ENCODE measurements around the gene NMNAT3.

DNA sequence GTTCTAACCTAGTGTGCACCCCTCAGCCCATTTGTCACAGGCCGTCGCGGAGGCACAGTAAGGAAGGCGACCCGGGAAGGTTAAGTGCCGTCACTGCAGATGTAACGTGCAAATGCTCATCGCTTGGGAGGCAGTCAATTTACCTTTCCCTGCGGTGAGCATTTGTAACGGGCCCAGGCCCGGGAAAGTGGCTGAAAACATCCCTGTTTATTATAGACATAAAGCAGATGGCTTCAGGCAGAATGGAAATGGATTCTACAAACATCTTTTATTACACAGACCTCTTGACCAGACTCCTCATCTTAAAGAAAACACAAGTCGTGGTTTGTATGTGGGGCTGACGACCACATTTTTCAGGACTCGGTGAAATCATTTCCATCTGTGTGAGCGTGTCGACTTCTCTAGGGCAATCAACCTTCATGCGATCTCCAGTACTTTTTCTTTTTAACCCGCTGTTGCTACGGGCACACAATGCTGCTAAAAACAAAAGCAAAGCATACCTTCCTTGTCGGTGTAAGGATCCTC is 43.6 kb downstream of the NMNAT3 start:
- TF ChIP-seq YY1 (IDR thresholded peaks at IDR 0.05): no peak
- TF ChIP-seq, protein P1, sequence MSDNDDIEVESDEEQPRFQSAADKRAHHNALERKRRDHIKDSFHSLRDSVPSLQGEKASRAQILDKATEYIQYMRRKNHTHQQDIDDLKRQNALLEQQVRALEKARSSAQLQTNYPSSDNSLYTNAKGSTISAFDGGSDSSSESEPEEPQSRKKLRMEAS (IDR thresholded peaks at IDR 0.05): no peak
- TF ChIP-seq, protein P2, sequence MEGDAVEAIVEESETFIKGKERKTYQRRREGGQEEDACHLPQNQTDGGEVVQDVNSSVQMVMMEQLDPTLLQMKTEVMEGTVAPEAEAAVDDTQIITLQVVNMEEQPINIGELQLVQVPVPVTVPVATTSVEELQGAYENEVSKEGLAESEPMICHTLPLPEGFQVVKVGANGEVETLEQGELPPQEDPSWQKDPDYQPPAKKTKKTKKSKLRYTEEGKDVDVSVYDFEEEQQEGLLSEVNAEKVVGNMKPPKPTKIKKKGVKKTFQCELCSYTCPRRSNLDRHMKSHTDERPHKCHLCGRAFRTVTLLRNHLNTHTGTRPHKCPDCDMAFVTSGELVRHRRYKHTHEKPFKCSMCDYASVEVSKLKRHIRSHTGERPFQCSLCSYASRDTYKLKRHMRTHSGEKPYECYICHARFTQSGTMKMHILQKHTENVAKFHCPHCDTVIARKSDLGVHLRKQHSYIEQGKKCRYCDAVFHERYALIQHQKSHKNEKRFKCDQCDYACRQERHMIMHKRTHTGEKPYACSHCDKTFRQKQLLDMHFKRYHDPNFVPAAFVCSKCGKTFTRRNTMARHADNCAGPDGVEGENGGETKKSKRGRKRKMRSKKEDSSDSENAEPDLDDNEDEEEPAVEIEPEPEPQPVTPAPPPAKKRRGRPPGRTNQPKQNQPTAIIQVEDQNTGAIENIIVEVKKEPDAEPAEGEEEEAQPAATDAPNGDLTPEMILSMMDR (IDR thresholded peaks at IDR 0.05; ENCODE audit: low read depth, low read length, missing input control): no peak
- TF ChIP-seq, protein P3, sequence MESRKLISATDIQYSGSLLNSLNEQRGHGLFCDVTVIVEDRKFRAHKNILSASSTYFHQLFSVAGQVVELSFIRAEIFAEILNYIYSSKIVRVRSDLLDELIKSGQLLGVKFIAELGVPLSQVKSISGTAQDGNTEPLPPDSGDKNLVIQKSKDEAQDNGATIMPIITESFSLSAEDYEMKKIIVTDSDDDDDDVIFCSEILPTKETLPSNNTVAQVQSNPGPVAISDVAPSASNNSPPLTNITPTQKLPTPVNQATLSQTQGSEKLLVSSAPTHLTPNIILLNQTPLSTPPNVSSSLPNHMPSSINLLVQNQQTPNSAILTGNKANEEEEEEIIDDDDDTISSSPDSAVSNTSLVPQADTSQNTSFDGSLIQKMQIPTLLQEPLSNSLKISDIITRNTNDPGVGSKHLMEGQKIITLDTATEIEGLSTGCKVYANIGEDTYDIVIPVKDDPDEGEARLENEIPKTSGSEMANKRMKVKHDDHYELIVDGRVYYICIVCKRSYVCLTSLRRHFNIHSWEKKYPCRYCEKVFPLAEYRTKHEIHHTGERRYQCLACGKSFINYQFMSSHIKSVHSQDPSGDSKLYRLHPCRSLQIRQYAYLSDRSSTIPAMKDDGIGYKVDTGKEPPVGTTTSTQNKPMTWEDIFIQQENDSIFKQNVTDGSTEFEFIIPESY (IDR thresholded peaks at IDR 0.05): no peak
- TF ChIP-seq SP1 (IDR thresholded peaks at IDR 0.05): no peak
